ENCODE measurements around the gene JADE2. TPM values are rescaled to one million over a fixed set of nuclear protein-coding genes. Genes with fewer than 3 reads are reported as not detected.
"Not testable (repeated sequence)": the region's sequence is repeated elsewhere in the genome, so short reads cannot be mapped to it uniquely, and the experiment has no call there.

Gene JADE2
- total and polyA plus RNA-seq, 4 donors: 12.4 to 53.5 (median 20.3) TPM

GRCh38 chr5:134494780-134495179 is 30.7 kb upstream of the JADE2 start:
- no peaks in the 10 kb centered on the region for H3K27me3 ChIP-seq (ENCODE audit: control insufficient read depth in 3 of 3, insufficient read depth in 3 of 3, low read length in 2 of 3)
- WGBS, 2 donors: 85 to 97% methylated on average over 1 of the region's 1 CpG
- ATAC-seq (ENCODE audit: insufficient read depth, low FRiP score) (no peak), DNase-seq (no peak)
- peaks cover 0 to 2% (median 0%) of the 10 kb centered on the region in 4 donors for H3K9me3 ChIP-seq (ENCODE audit: control insufficient read depth in 4 of 4, insufficient read depth in 3 of 4, low read length in 3 of 4)
- no peak for TF ChIP-seq CTCF (IDR thresholded peaks at IDR 0.05; ENCODE audit: control extremely low read depth, extremely low read depth)
- H3K9ac ChIP-seq (ENCODE audit: insufficient read depth in 1 of 2, low read length in 2 of 2): no peak overlapping the region
- no peaks in the 10 kb centered on the region for H3K36me3 ChIP-seq (ENCODE audit: control insufficient read depth in 4 of 4, insufficient read depth in 4 of 4, low read length in 4 of 4)
- no peak overlapping the region for H3K4me3 ChIP-seq
- no peaks in the 10 kb centered on the region for H3K4me1 ChIP-seq (ENCODE audit: control insufficient read depth in 5 of 5, insufficient read depth in 5 of 5, low read length in 5 of 5)
- no peak overlapping the region for H3K27ac ChIP-seq (ENCODE audit: low read depth in 1 of 2, low read length in 1 of 2)

GRCh38 chr5:134499905-134500304 is 25.6 kb upstream of the JADE2 start:
- not testable (repeated sequence) for H3K9me3 ChIP-seq (ENCODE audit: control insufficient read depth in 4 of 4, insufficient read depth in 3 of 4, low read length in 3 of 4); H3K27ac ChIP-seq (ENCODE audit: low read depth in 1 of 2, low read length in 1 of 2); ATAC-seq (ENCODE audit: insufficient read depth, low FRiP score); H3K27me3 ChIP-seq (ENCODE audit: control insufficient read depth in 3 of 3, insufficient read depth in 3 of 3, low read length in 2 of 3); DNase-seq; H3K36me3 ChIP-seq (ENCODE audit: control insufficient read depth in 4 of 4, insufficient read depth in 4 of 4, low read length in 4 of 4); H3K4me3 ChIP-seq; H3K9ac ChIP-seq (ENCODE audit: insufficient read depth in 1 of 2, low read length in 2 of 2)
- peaks cover 0 to 12% (median 0%) of the 10 kb centered on the region in 5 donors for H3K4me1 ChIP-seq (ENCODE audit: control insufficient read depth in 5 of 5, insufficient read depth in 5 of 5, low read length in 5 of 5)
- 95 to 97% methylated on average over 6 of the region's 6 CpGs for WGBS, 2 donors

GRCh38 chr5:134500699-134501430 is 24.6 kb upstream of the JADE2 start:
- DNase-seq (no peak), ATAC-seq (ENCODE audit: insufficient read depth, low FRiP score) (no peak)
- Histone ChIP-seq H3K4me1 (ENCODE audit: control insufficient read depth in 5 of 5, insufficient read depth in 5 of 5, low read length in 5 of 5) (peaks cover 0 to 12% (median 0%) of the 10 kb centered on the region in 5 donors), H3K9me3 (ENCODE audit: control insufficient read depth in 4 of 4, insufficient read depth in 3 of 4, low read length in 3 of 4) (no peaks in the 10 kb centered on the region), H3K27me3 (ENCODE audit: control insufficient read depth in 3 of 3, insufficient read depth in 3 of 3, low read length in 2 of 3) (no peaks in the 10 kb centered on the region), H3K4me3 (no peak overlapping the region), H3K27ac (ENCODE audit: low read depth in 1 of 2, low read length in 1 of 2) (no peak overlapping the region), H3K36me3 (ENCODE audit: control insufficient read depth in 4 of 4, insufficient read depth in 4 of 4, low read length in 4 of 4) (no peaks in the 10 kb centered on the region), H3K9ac (ENCODE audit: insufficient read depth in 1 of 2, low read length in 2 of 2) (no peak overlapping the region)
- WGBS, 2 donors: 93 to 95% methylated on average over 17 of the region's 17 CpGs
- TF ChIP-seq CTCF (IDR thresholded peaks at IDR 0.05; ENCODE audit: control extremely low read depth, extremely low read depth): no peak

- no peak overlapping the region for H3K27ac ChIP-seq (ENCODE audit: low read depth in 1 of 2, low read length in 1 of 2)
- no peaks in the 10 kb centered on the region for H3K27me3 ChIP-seq (ENCODE audit: control insufficient read depth in 3 of 3, insufficient read depth in 3 of 3, low read length in 2 of 3)
- no peak for DNase-seq
- ATAC-seq (ENCODE audit: insufficient read depth, low FRiP score): no peak
- WGBS, 2 donors: 79 to 89% methylated on average over 2 of the region's 2 CpGs
- no peaks in the 10 kb centered on the region for H3K9me3 ChIP-seq (ENCODE audit: control insufficient read depth in 4 of 4, insufficient read depth in 3 of 4, low read length in 3 of 4)
- peaks cover 0 to 24% (median 6%) of the 10 kb centered on the region in 5 donors for H3K4me1 ChIP-seq (ENCODE audit: control insufficient read depth in 5 of 5, insufficient read depth in 5 of 5, low read length in 5 of 5)
- no peak overlapping the region for H3K4me3 ChIP-seq
- H3K9ac ChIP-seq (ENCODE audit: insufficient read depth in 1 of 2, low read length in 2 of 2): no peak overlapping the region
- no peaks in the 10 kb centered on the region for H3K36me3 ChIP-seq (ENCODE audit: control insufficient read depth in 4 of 4, insufficient read depth in 4 of 4, low read length in 4 of 4)
- TF ChIP-seq CTCF (IDR thresholded peaks at IDR 0.05; ENCODE audit: control extremely low read depth, extremely low read depth): no peak
Measured at GRCh38 chr5:134502259-134502658, 23.2 kb upstream of the JADE2 start.
